ENCODE results near the gene QPRT. TPM values are rescaled to one million over a fixed set of nuclear protein-coding genes. Genes with fewer than 3 reads are reported as not detected.
"Not testable (repeated sequence)": the region's sequence is repeated elsewhere in the genome, so short reads cannot be mapped to it uniquely, and the experiment has no call there.

QPRT gene
- total and polyA plus RNA-seq, 2 experiments from 2014 or later = 65.4 to 128 TPM

- peak overlapping the region; percentile 99 for H3K27ac Mint-ChIP-seq
- not testable (repeated sequence) for H3K27me3 ChIP-seq (ENCODE audit: insufficient read depth); H2AFZ ChIP-seq; H3F3A ChIP-seq (replicated peaks; ENCODE audit: low read depth); H3K9me2 ChIP-seq (ENCODE audit: insufficient read depth); H4K20me1 ChIP-seq (replicated peaks; ENCODE audit: insufficient read depth)
- H3K27me3 Mint-ChIP-seq (ENCODE audit: insufficient read depth, low read depth, poor library complexity) = peaks cover 27% of the 10 kb centered on the region
- peaks cover 48% of the 10 kb centered on the region for H3K79me2 ChIP-seq (replicated peaks; ENCODE audit: insufficient read depth)
- H3K4me3 Mint-ChIP-seq = peak overlapping the region; percentile 96
- TF ChIP-seq POLR2AphosphoS5 (IDR thresholded peaks at IDR 0.05; ENCODE audit: low read depth) = peak; percentile 78; the same call in 1 of the 2 replicates
- peak; percentile 66 for ATAC-seq
- peaks cover 48% of the 10 kb centered on the region for H3K36me3 Mint-ChIP-seq (ENCODE audit: low read depth)
- H3K4me1 Mint-ChIP-seq = peaks cover 30% of the 10 kb centered on the region
- peak overlapping the region; percentile 96 for H3K27ac ChIP-seq (ENCODE audit: low read depth)
- peaks cover 20% of the 10 kb centered on the region for H3K4me1 ChIP-seq (ENCODE audit: insufficient read depth)
- H3K4me2 ChIP-seq = peak overlapping the region; percentile 86
- DNase-seq (ENCODE audit: low spot score) = peak; percentile 74
- H3K9me3 Mint-ChIP-seq = peaks cover 22% of the 10 kb centered on the region; the same call in 2 of the 3 replicates
- peak overlapping the region; percentile 63 for H3K4me3 ChIP-seq
- peaks cover 12% of the 10 kb centered on the region; the same call in 1 of the 2 replicates for H3K36me3 ChIP-seq (ENCODE audit: insufficient read depth)
These were observed 30.7 kb downstream of the QPRT start for GRCh38 chr16:29709657-29710056.

- Histone ChIP-seq H3K79me2 (replicated peaks; ENCODE audit: insufficient read depth) (peaks cover 57% of the 10 kb centered on the region), H3K4me3 (peak overlapping the region; percentile 63), H3K4me2 (peak overlapping the region; percentile 86), H3K27ac (ENCODE audit: low read depth) (peak overlapping the region; percentile 96), H3F3A (replicated peaks; ENCODE audit: low read depth) (peaks cover 9% of the 10 kb centered on the region; the same call in 1 of the 2 replicates), H3K27me3 (ENCODE audit: insufficient read depth) (no peaks in the 10 kb centered on the region), H2AFZ (no peak overlapping the region), H3K4me1 (ENCODE audit: insufficient read depth) (peaks cover 26% of the 10 kb centered on the region), H4K20me1 (replicated peaks; ENCODE audit: insufficient read depth) (peaks cover 5% of the 10 kb centered on the region), H3K9me2 (ENCODE audit: insufficient read depth) (no peaks in the 10 kb centered on the region), H3K36me3 (ENCODE audit: insufficient read depth) (peaks cover 18% of the 10 kb centered on the region; the same call in 1 of the 2 replicates)
- H3K36me3 Mint-ChIP-seq (ENCODE audit: low read depth) = peaks cover 56% of the 10 kb centered on the region
- H3K9me3 Mint-ChIP-seq = peaks cover 22% of the 10 kb centered on the region; the same call in 2 of the 3 replicates
- peak overlapping the region; percentile 96 for H3K4me3 Mint-ChIP-seq
- ATAC-seq (peak; percentile 49), DNase-seq (ENCODE audit: low spot score) (peak; percentile 82)
- H3K27me3 Mint-ChIP-seq (ENCODE audit: insufficient read depth, low read depth, poor library complexity) = peaks cover 27% of the 10 kb centered on the region
- peaks cover 36% of the 10 kb centered on the region for H3K4me1 Mint-ChIP-seq
- peak overlapping the region; percentile 99 for H3K27ac Mint-ChIP-seq
- TF ChIP-seq POLR2AphosphoS5 (IDR thresholded peaks at IDR 0.05; ENCODE audit: low read depth) (no peak), CTCF (conservative IDR thresholded peaks at IDR 0.05; ENCODE audit: low read depth in 2 of 2) (peak; percentile 57 to 70), ZNF462 (CRISPR knock-in tag; IDR thresholded peaks at IDR 0.05) (no peak), NANOG (IDR thresholded peaks at IDR 0.05; ENCODE audit: borderline replicate concordance) (no peak), REST (IDR thresholded peaks at IDR 0.05; ENCODE audit: unreplicated experiment) (no peak), ZNF331 (CRISPR knock-in tag; IDR thresholded peaks at IDR 0.05; ENCODE audit: low read depth) (no peak), STAT1 (IDR thresholded peaks at IDR 0.05; ENCODE audit: unreplicated experiment) (no peak)
These were observed 31.5 kb downstream of the QPRT start for GRCh38 chr16:29710227-29711219.

Measured in GM23338 (cell line).